ENCODE results near the gene ERICH2.

- TF ChIP-seq GATA3 (IDR thresholded peaks at IDR 0.05; ENCODE audit: low read depth, low read length) (no peak), GATA2 (IDR thresholded peaks at IDR 0.05; ENCODE audit: low read depth, low read length) (no peak)
Observed at GRCh38 chr2:170831115-170831514, 60.9 kb downstream of the ERICH2 start.

Measured in SH-SY5Y (cell line).